GM23338 (cell line): ENCODE results near the gene SREBF2. TPM values are rescaled to one million over a fixed set of nuclear protein-coding genes. Genes with fewer than 3 reads are reported as not detected.

Experiments used
- ATAC-seq: fragments of 200-7000 bp; cut with Tn5 transposase; 3 replicates; pipeline ENCODE4 v1.9.1; 2020
- DNase-seq: peaks from one replicate; pipeline ENCODE4 v3.0.0-alpha.2; 2015; ENCODE audit warnings: low spot score
- H2AFZ ChIP-seq: fragments of 200-600 bp; sonication (generic); 2 replicates; pipeline ENCODE4 v1.8.0; 2016; ENCODE audit warnings: antibody characterized with exemption, mild to moderate bottlenecking, moderate library complexity
- H3F3A ChIP-seq: fragments of 200-600 bp; sonication (generic); replicated peaks from 2 replicates; pipeline ENCODE4 v1.8.0; 2017; ENCODE audit warnings: antibody characterized with exemption, mixed run types, low read depth
- H3K27ac ChIP-seq: fragments of 200-600 bp; sonication (generic); 2 replicates; pipeline ENCODE4 v1.6.1; 2016; ENCODE audit warnings: low read depth
- H3K27me3 ChIP-seq: fragments of 200-600 bp; sonication (generic); 2 replicates; pipeline ENCODE4 v1.8.0; 2016; ENCODE audit warnings: mild to moderate bottlenecking, mixed run types, moderate library complexity; ENCODE audit not compliant: insufficient read depth
- H3K36me3 ChIP-seq: fragments of 200-600 bp; sonication (generic); 2 replicates; pipeline ENCODE4 v1.8.0; 2016; ENCODE audit warnings: mild to moderate bottlenecking; ENCODE audit not compliant: insufficient read depth
- H3K4me1 ChIP-seq: fragments of 200-600 bp; sonication (generic); 2 replicates; pipeline ENCODE4 v1.8.0; 2016; ENCODE audit warnings: mild to moderate bottlenecking, moderate library complexity; ENCODE audit not compliant: insufficient read depth
- H3K4me2 ChIP-seq: fragments of 200-600 bp; sonication (generic); 2 replicates; pipeline ENCODE4 v1.7.1; 2017; ENCODE audit warnings: mixed run types
- H3K4me3 ChIP-seq: fragments of 200-600 bp; sonication (generic); 2 replicates; pipeline ENCODE4 v1.6.1; 2016; ENCODE audit warnings: mixed run types
- H3K79me2 ChIP-seq: fragments of 200-600 bp; sonication (generic); replicated peaks from 2 replicates; pipeline ENCODE4 v1.8.0; 2017; ENCODE audit warnings: mild to moderate bottlenecking; ENCODE audit not compliant: insufficient read depth
- H3K9me2 ChIP-seq: fragments of 200-600 bp; sonication (generic); 2 replicates; pipeline ENCODE4 v1.8.0; 2017; ENCODE audit not compliant: insufficient read depth
- H4K20me1 ChIP-seq: fragments of 200-600 bp; sonication (generic); replicated peaks from 2 replicates; pipeline ENCODE4 v1.8.0; 2017; ENCODE audit warnings: mild to moderate bottlenecking; ENCODE audit not compliant: insufficient read depth
- H3K27ac Mint-ChIP-seq: 2 replicates; pipeline ENCODE4 v1.8.0; 2020; ENCODE audit warnings: inconsistent platforms, mild to moderate bottlenecking, moderate library complexity, mixed read lengths
- H3K27me3 Mint-ChIP-seq: 3 replicates; pipeline ENCODE4 v1.8.0; 2022; ENCODE audit warnings: low read depth, mild to moderate bottlenecking, moderate library complexity, mixed read lengths, inconsistent platforms; ENCODE audit not compliant: insufficient read depth, poor library complexity
- H3K36me3 Mint-ChIP-seq: 3 replicates; pipeline ENCODE4 v1.8.0; 2021; ENCODE audit warnings: low read depth, mild to moderate bottlenecking, inconsistent platforms, moderate library complexity, mixed read lengths
- H3K4me1 Mint-ChIP-seq: 3 replicates; pipeline ENCODE4 v1.8.0; 2020; ENCODE audit warnings: mild to moderate bottlenecking, inconsistent platforms, mixed read lengths
- H3K4me3 Mint-ChIP-seq: 3 replicates; pipeline ENCODE4 v1.8.0; 2021; ENCODE audit warnings: moderate library complexity, mild to moderate bottlenecking, inconsistent platforms, mixed read lengths
- H3K9me3 Mint-ChIP-seq: 3 replicates; pipeline ENCODE4 v1.8.0; 2020; ENCODE audit warnings: moderate library complexity, mild to moderate bottlenecking, inconsistent platforms, mixed read lengths
- CREB1 ChIP-seq: fragments of 250-450 bp; sonication (Bioruptor Pico); IDR thresholded peaks from 2 replicates; pipeline ENCODE4 v1.5.0; 2020; ENCODE audit warnings: low read depth, mild to moderate bottlenecking, moderate library complexity
- CTCF ChIP-seq, 2 experiments: fragments of 200-600 bp in 1 of 2; sonication (generic) in 1 of 2; conservative IDR thresholded peaks; 2 replicates each; pipeline versions ENCODE4 v1.5.1 to v1.6.1; 2016 to 2017; ENCODE audit warnings: antibody characterized with exemption in 2 of 2, low read depth in 2 of 2, mild to moderate bottlenecking in 2 of 2, moderate library complexity in 1 of 2
- EZH2 ChIP-seq: fragments of 200-600 bp; sonication (generic); IDR thresholded peaks from one replicate; pipeline ENCODE4 v1.8.0; 2017; ENCODE audit warnings: antibody characterized with exemption, mild to moderate bottlenecking, low read depth; ENCODE audit not compliant: unreplicated experiment
- EZH2phosphoT487 ChIP-seq: fragments of 200-600 bp; sonication (generic); IDR thresholded peaks from one replicate; pipeline ENCODE4 v1.8.1; 2018; ENCODE audit warnings: antibody characterized with exemption; ENCODE audit not compliant: unreplicated experiment
- JUNB ChIP-seq: IDR thresholded peaks from one replicate; pipeline ENCODE4 v1.6.1; 2016; ENCODE audit warnings: antibody characterized with exemption; ENCODE audit not compliant: unreplicated experiment
- NANOG ChIP-seq: IDR thresholded peaks from 2 replicates; pipeline ENCODE4 v1.6.1; 2016; ENCODE audit warnings: antibody characterized with exemption, borderline replicate concordance
- POLR2AphosphoS5 ChIP-seq: IDR thresholded peaks from 2 replicates; pipeline ENCODE4 v1.6.1; 2016; ENCODE audit warnings: antibody characterized with exemption, low read depth
- REST ChIP-seq: IDR thresholded peaks from one replicate; pipeline ENCODE4 v1.6.1; 2018; ENCODE audit warnings: antibody characterized with exemption; ENCODE audit not compliant: unreplicated experiment
- STAT1 ChIP-seq: IDR thresholded peaks from one replicate; pipeline ENCODE4 v1.6.1; 2016; ENCODE audit warnings: antibody characterized with exemption; ENCODE audit not compliant: unreplicated experiment
- ZNF114 ChIP-seq: fragments of 250-450 bp; sonication (Bioruptor Pico); IDR thresholded peaks from 2 replicates; pipeline ENCODE4 v1.5.0; 2020; ENCODE audit warnings: mild to moderate bottlenecking, moderate library complexity
- ZNF462 ChIP-seq: fragments of 250-450 bp; sonication (Bioruptor Pico); IDR thresholded peaks from 2 replicates; pipeline ENCODE4 v1.5.0; 2020; ENCODE audit warnings: mild to moderate bottlenecking, moderate library complexity
- polyA plus RNA-seq: library from polyadenylated mRNA; unstranded; fragments of >200 nt; fragmentation: Nextera tagmentation; extraction: Ambion mirVana; gene quantifications from 2 replicates; pipeline ENCODE4 v1.2.1, GENCODE V29; 2016
- total RNA-seq: library from RNA; depleted of rRNA; stranded (reverse); fragments of >200 nt; shearing (Covaris generic); gene quantifications from 2 replicates; pipeline ENCODE4 v1.2.3, GENCODE V29; 2014

The SREBF2 gene
- total and polyA plus RNA-seq, 2 experiments from 2014 or later = 48.7 to 163 TPM

- TF ChIP-seq ZNF462 (CRISPR knock-in tag) (no peak), POLR2AphosphoS5 (no peak)
Observed at GRCh38 chr22:41845380-41846267, 12.7 kb downstream of the SREBF2 start (continued).

GRCh38 chr22:41846268-41846987 lies 13.5 kb downstream of the SREBF2 start:
- TF ChIP-seq ZNF114 (CRISPR knock-in tag) = no peak
- TF ChIP-seq EZH2phosphoT487 = no peak
- TF ChIP-seq JUNB = no peak
- TF ChIP-seq CREB1 (CRISPR knock-in tag) = no peak
- no peak for TF ChIP-seq EZH2
- TF ChIP-seq STAT1 = no peak
- TF ChIP-seq NANOG = no peak
- no peak for TF ChIP-seq REST
- TF ChIP-seq CTCF (conservative IDR thresholded peaks at IDR 0.05; ENCODE audit: low read depth in 2 of 2) = no peak
- 0 out of 2 replicates have a peak overlapping the region, but pooled peaks have one; percentile 15 for H3K4me3 ChIP-seq
- no peaks in the 10 kb centered on the region for H3K9me2 ChIP-seq
- H4K20me1 ChIP-seq = peaks cover 68% of the 10 kb centered on the region
- H3K27ac ChIP-seq = peak overlapping the region; percentile 77
- Mint-ChIP-seq H3K36me3 (peaks cover 19% of the 10 kb centered on the region; the same call in 2 of the 3 replicates), H3K4me3 (no peak overlapping the region), H3K27me3 (peaks cover 12% of the 10 kb centered on the region), H3K4me1 (peaks cover 39% of the 10 kb centered on the region), H3K9me3 (no peaks in the 10 kb centered on the region), H3K27ac (peak overlapping the region; percentile 38; the same call in 1 of the 2 replicates)
- peaks cover 8% of the 10 kb centered on the region; the same call in 1 of the 2 replicates for H3K36me3 ChIP-seq
- peaks cover 17% of the 10 kb centered on the region for H3F3A ChIP-seq
- H3K27me3 ChIP-seq = no peaks in the 10 kb centered on the region
- H3K4me2 ChIP-seq = peak overlapping the region; percentile 66
- no peak overlapping the region for H2AFZ ChIP-seq
- DNase-seq (peak; percentile 36), ATAC-seq (peak; percentile 73)
- H3K79me2 ChIP-seq = peaks cover 100% of the 10 kb centered on the region
- H3K4me1 ChIP-seq = peaks cover 56% of the 10 kb centered on the region
